Cardiac muscle cell (in vitro differentiated cells and primary cell): ENCODE measurements around the gene UHRF1. TPM values are rescaled to one million over a fixed set of nuclear protein-coding genes. Genes with fewer than 3 reads are reported as not detected.
A peak's percentile ranks its signal among the peaks of the same experiment; 100 is the strongest.

ENCODE experiments used
- DNase-seq, 2 donors: peaks; one replicate each; pipeline versions ENCODE4 v3.0.0 to v3.0.0-alpha.2; 2010 to 2017; ENCODE audit warnings: low read depth in 1 of 2, low spot score in 1 of 2
- H3K27ac ChIP-seq: fragments of 200-600 bp; sonication (generic); 2 replicates; pipeline ENCODE4 v1.5.1; 2016
- H3K27me3 ChIP-seq: fragments of 200-600 bp; sonication (generic); 2 replicates; pipeline ENCODE4 v1.6.0; 2016; ENCODE audit warnings: control low read depth
- H3K36me3 ChIP-seq: fragments of 200-600 bp; sonication (generic); 2 replicates; pipeline ENCODE4 v1.5.1; 2016; ENCODE audit warnings: control low read depth
- H3K4me1 ChIP-seq: fragments of 200-600 bp; sonication (generic); 2 replicates; pipeline ENCODE4 v1.8.1; 2017; ENCODE audit warnings: low read depth, mild to moderate bottlenecking, mixed run types
- H3K4me3 ChIP-seq: fragments of 200-600 bp; sonication (generic); 2 replicates; pipeline ENCODE4 v1.5.1; 2016; ENCODE audit warnings: mild to moderate bottlenecking
- H3K9me3 ChIP-seq: fragments of 200-600 bp; sonication (generic); 2 replicates; pipeline ENCODE4 v1.5.1; 2017; ENCODE audit warnings: low read depth, mild to moderate bottlenecking, control low read depth
- polyA plus RNA-seq: library from polyadenylated mRNA; unstranded; fragments of >200 nt; fragmentation: Nextera tagmentation; extraction: Ambion mirVana; gene quantifications from 2 replicates; pipeline ENCODE4 v1.2.1, GENCODE V29; 2016
- total RNA-seq: library from RNA; depleted of rRNA; stranded (reverse); fragments of >200 nt; gene quantifications from 2 replicates; pipeline ENCODE4 v1.2.3, GENCODE V29; 2016
- TF ChIP-seq, protein P1 (sequence below): IDR thresholded peaks from 2 replicates; pipeline ENCODE4 v1.5.1; 2012; ENCODE audit warnings: low read depth, mild to moderate bottlenecking, low read length

UHRF1 gene
- total and polyA plus RNA-seq, 2 experiments from 2014 or later, result 10.9 to 17.5 TPM

DNA sequence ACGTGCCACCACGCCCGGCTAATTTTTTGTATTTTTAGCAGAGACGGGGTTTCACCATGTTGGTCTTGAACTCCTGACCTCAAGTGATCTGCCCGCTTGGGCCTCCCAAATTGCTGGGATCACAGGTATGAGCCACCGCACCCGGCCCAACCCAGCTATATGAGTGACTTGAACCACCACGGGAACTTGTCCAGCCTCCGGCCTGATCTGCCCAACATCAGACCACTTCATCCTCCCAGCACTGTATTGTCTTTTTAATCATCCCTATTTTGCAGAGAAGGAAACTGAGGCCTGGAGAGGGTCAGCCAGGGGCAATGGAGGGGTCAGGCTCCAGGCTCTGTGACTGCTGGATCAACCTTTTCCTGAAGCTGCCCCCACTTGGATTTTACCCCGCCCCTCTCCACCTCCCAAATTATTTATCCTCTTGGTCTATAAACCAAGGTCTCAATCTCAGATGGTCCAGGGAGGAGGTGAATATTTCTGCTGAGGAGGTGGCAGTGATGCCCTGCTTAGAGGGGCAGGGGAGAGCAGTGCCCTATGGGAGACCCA, 40.9 kb upstream of the UHRF1 start:
- Histone ChIP-seq H3K27me3 (no peaks in the 10 kb centered on the region), H3K36me3 (no peaks in the 10 kb centered on the region), H3K9me3 (no peaks in the 10 kb centered on the region), H3K27ac (no peak overlapping the region), H3K4me1 (no peaks in the 10 kb centered on the region), H3K4me3 (no peak overlapping the region)
- TF ChIP-seq, protein P1, sequence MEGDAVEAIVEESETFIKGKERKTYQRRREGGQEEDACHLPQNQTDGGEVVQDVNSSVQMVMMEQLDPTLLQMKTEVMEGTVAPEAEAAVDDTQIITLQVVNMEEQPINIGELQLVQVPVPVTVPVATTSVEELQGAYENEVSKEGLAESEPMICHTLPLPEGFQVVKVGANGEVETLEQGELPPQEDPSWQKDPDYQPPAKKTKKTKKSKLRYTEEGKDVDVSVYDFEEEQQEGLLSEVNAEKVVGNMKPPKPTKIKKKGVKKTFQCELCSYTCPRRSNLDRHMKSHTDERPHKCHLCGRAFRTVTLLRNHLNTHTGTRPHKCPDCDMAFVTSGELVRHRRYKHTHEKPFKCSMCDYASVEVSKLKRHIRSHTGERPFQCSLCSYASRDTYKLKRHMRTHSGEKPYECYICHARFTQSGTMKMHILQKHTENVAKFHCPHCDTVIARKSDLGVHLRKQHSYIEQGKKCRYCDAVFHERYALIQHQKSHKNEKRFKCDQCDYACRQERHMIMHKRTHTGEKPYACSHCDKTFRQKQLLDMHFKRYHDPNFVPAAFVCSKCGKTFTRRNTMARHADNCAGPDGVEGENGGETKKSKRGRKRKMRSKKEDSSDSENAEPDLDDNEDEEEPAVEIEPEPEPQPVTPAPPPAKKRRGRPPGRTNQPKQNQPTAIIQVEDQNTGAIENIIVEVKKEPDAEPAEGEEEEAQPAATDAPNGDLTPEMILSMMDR, result no peak
- DNase-seq, result no peak

DNA sequence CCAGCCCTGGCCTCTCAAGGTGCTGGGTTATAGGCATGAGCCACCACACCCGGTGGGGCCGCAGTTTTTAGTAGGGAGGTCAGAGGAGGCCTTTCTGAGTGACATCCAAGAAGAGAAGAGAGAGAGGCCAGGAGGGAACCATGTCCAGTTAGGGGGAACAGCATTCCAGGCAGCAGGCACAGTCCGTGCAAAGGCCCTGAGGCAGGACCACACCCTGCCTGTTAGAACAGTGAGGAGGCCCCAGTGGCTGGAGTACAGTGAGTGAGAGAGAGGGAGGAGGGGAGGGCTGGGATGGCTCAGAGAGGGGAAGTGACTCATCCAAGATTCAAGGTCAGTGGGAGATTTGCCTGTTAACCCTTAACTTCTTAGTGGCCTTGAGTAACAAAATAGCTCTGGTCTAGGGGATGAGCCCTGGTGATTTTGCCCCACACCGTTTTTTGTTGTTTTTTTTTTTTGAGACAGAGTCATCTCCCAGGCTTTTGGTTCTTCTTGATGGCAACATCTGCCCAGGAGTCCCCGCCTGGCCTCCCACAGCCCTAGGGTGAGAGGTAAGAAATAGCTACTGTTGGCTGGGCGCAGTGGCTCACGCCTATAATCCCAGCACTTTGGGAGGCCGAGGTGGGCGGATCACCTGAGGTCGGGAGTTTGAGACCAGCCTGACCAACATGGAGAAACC, 39.1 kb upstream of the UHRF1 start:
- TF ChIP-seq, protein P1, result no peak
- Histone ChIP-seq H3K27ac (no peak overlapping the region), H3K27me3 (no peaks in the 10 kb centered on the region), H3K9me3 (no peaks in the 10 kb centered on the region), H3K4me3 (no peak overlapping the region), H3K4me1 (no peaks in the 10 kb centered on the region), H3K36me3 (no peaks in the 10 kb centered on the region)
- peak in 1 of 2 donors; percentile 92 for DNase-seq

DNA sequence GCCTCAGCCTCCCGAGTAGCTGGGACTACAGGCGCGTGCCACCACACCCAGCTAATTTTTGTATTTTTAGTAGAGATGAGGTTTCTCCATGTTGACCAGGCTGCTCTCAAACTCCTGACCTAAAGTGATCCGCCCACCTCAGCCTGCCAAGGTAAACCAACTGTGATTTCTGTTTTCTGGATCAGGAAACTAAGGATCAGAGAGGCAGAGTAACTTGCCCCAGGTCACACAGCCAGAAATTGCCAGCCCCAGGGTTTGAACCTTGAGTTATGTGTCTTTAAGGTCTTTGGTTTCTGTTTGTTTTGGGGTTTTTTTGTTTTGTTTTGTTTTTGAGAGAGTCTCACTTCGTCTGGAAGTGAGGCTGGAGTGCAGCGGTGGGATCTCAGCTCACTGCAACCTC, 37.6 kb upstream of the UHRF1 start:
- Histone ChIP-seq H3K4me3 (no peak overlapping the region), H3K27ac (no peak overlapping the region), H3K4me1 (no peaks in the 10 kb centered on the region), H3K27me3 (no peaks in the 10 kb centered on the region), H3K36me3 (no peaks in the 10 kb centered on the region), H3K9me3 (no peaks in the 10 kb centered on the region)
- DNase-seq, result no peak
- TF ChIP-seq, protein P1, result no peak

DNA sequence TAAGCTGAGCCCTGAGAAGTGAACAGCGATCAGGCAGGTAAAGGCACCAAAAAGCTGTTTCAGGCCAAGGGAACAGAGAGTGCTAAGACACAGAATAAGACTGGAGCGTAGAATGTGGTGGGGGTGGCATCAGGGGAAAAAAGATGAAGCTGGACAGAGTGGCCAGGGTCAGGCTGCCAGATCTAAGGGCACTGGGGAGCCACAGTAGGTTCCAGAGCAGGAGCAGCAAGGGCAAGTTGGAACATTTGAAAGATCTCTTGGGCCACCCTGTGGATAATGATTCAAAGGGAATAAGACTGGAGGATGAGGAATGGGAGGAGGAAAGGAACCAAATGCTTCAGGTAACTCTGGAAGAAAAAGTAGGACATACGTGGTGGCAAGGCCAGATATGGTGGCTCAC, 35.4 kb upstream of the UHRF1 start:
- H3K27ac ChIP-seq, result no peak overlapping the region
- no peak overlapping the region for H3K4me3 ChIP-seq
- TF ChIP-seq, protein P1, result no peak
- no peaks in the 10 kb centered on the region for H3K27me3 ChIP-seq
- H3K36me3 ChIP-seq, result no peaks in the 10 kb centered on the region
- H3K4me1 ChIP-seq, result no peaks in the 10 kb centered on the region
- no peak for DNase-seq
- H3K9me3 ChIP-seq, result no peaks in the 10 kb centered on the region

DNA sequence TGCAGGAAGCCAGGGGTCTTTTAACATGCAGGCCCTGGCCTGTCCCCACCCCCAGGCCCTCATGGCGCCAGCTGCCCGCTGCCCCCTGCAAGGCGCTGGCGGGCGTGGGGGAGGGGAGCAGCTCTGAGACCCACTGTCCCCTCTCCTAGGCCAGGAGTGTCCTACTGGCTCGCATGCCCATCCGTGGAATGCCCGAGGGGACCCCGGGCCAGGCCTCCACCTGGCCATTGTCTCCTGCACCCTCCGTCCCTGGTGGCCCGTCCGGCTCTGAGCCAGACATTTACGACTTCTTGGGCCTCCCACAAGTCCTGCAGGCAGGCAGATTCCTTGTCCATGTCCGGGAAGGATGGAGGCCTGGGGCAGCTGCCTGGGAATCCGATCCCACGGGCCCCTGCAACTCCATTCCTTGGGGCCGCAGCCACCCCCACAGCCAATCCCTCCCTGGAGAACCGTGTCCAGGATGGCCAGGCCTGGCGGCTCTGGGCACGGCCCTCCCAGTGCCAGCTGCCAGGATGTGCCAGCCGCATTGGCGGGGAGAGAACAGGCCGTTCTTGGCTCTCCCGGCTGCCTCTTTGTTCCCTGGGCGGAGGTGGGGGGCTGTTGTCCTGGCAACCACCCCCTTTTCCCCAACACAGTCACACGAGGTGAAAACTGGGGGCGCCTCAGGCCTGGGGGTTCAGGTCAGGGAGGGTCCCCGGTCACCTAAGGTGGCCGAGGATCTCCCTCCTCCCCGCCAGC, 31.4 kb upstream of the UHRF1 start:
- no peaks in the 10 kb centered on the region for H3K27me3 ChIP-seq
- no peak overlapping the region for H3K27ac ChIP-seq
- H3K36me3 ChIP-seq, result no peaks in the 10 kb centered on the region
- H3K4me3 ChIP-seq, result no peak overlapping the region
- H3K4me1 ChIP-seq, result no peaks in the 10 kb centered on the region
- no peaks in the 10 kb centered on the region for H3K9me3 ChIP-seq
- TF ChIP-seq, protein P1, result no peak
- no peak for DNase-seq
